Left ventricle myocardium inferior (tissue), 1 donor: ENCODE data around the gene NCKAP5. TPM values are rescaled to one million over a fixed set of nuclear protein-coding genes. Genes with fewer than 3 reads are reported as not detected.

Experiments used
- DNase-seq: peaks from one replicate; pipeline ENCODE4 v3.0.0-alpha.2; 2020
- H3K27ac ChIP-seq: fragments of 200-600 bp; replicated peaks from 2 replicates; pipeline ENCODE4 v1.8.0; 2021
- H3K27me3 ChIP-seq: fragments of 200-600 bp; 2 replicates; pipeline ENCODE4 v1.8.0; 2021; ENCODE audit warnings: low read depth
- H3K36me3 ChIP-seq: fragments of 200-600 bp; 2 replicates; pipeline ENCODE4 v1.8.0; 2021
- H3K4me1 ChIP-seq: fragments of 200-600 bp; 2 replicates; pipeline ENCODE4 v1.8.0; 2021
- H3K4me3 ChIP-seq: fragments of 200-600 bp; 2 replicates; pipeline ENCODE4 v1.8.0; 2021; ENCODE audit warnings: mild to moderate bottlenecking, moderate library complexity
- H3K9me3 ChIP-seq: fragments of 200-600 bp; replicated peaks from 2 replicates; pipeline ENCODE4 v1.8.0; 2021
- CTCF ChIP-seq: fragments of 200-600 bp; IDR thresholded peaks from 2 replicates; pipeline ENCODE4 v1.8.0; 2021; ENCODE audit warnings: antibody characterized with exemption, mild to moderate bottlenecking, borderline replicate concordance
- intact Hi-C: fragments of 100-400 bp; cut with micrococcal nuclease; formaldehyde crosslinking; loops from one replicate; pipeline ENCODE4 v1.11.0; 2022
- total RNA-seq: library from RNA; stranded (reverse); fragmentation: NEBNext Ultra II Directional; extraction: Animal tissue kit (Norgen Biotek cat#: 25700); gene quantifications from one replicate; pipeline ENCODE4 v1.2.1, GENCODE V29; 2021
- donor health status: DM: no; HTN: yes; CAD: no; lungs with severe emphysema.

NCKAP5 gene
- total RNA-seq, 1 donor from 2014 or later = 6.0 TPM

- H3K36me3 ChIP-seq = no peaks in the 10 kb centered on the region
- intact Hi-C loops = no loop called here
- no peak overlapping the region for H3K27ac ChIP-seq
- peaks cover 33% of the 10 kb centered on the region for H3K9me3 ChIP-seq
- no peak overlapping the region for H3K4me3 ChIP-seq
- H3K4me1 ChIP-seq = no peaks in the 10 kb centered on the region
- TF ChIP-seq CTCF = no peak
- no peak for DNase-seq
- H3K27me3 ChIP-seq = no peaks in the 10 kb centered on the region
Measured at GRCh38 chr2:133040170-133040569, 528.1 kb downstream of the NCKAP5 start.

GRCh38 chr2:133039531-133039930 lies 528.7 kb downstream of the NCKAP5 start:
- H3K4me3 ChIP-seq = no peak overlapping the region
- H3K4me1 ChIP-seq = no peaks in the 10 kb centered on the region
- H3K9me3 ChIP-seq = peaks cover 39% of the 10 kb centered on the region
- TF ChIP-seq CTCF = no peak
- no peak for DNase-seq
- H3K27ac ChIP-seq = no peak overlapping the region
- H3K36me3 ChIP-seq = no peaks in the 10 kb centered on the region
- intact Hi-C loops = no loop called here
- no peaks in the 10 kb centered on the region for H3K27me3 ChIP-seq

GRCh38 chr2:133026536-133027177 lies 541.6 kb downstream of the NCKAP5 start:
- H3K36me3 ChIP-seq = no peaks in the 10 kb centered on the region
- H3K4me1 ChIP-seq = no peaks in the 10 kb centered on the region
- no peak overlapping the region for H3K4me3 ChIP-seq
- H3K9me3 ChIP-seq = no peaks in the 10 kb centered on the region
- H3K27ac ChIP-seq = no peak overlapping the region
- TF ChIP-seq CTCF = no peak
- DNase-seq = no peak
- H3K27me3 ChIP-seq = no peaks in the 10 kb centered on the region
- intact Hi-C loops = no loop called here

GRCh38 chr2:133025004-133025403 lies 543.3 kb downstream of the NCKAP5 start:
- no peak for DNase-seq
- no peak overlapping the region for H3K4me3 ChIP-seq
- intact Hi-C loops = no loop called here
- no peaks in the 10 kb centered on the region for H3K27me3 ChIP-seq
- TF ChIP-seq CTCF = no peak
- H3K4me1 ChIP-seq = no peaks in the 10 kb centered on the region
- no peak overlapping the region for H3K27ac ChIP-seq
- no peaks in the 10 kb centered on the region for H3K36me3 ChIP-seq
- H3K9me3 ChIP-seq = no peaks in the 10 kb centered on the region

- intact Hi-C loops = no loop called here
- no peaks in the 10 kb centered on the region for H3K36me3 ChIP-seq
- no peak for TF ChIP-seq CTCF
Measured at GRCh38 chr2:133012847-133013734, 555.2 kb downstream of the NCKAP5 start.

More at GRCh38 chr2:133012847-133013734, 555.2 kb downstream of the NCKAP5 start:
- no peaks in the 10 kb centered on the region for H3K27me3 ChIP-seq
- H3K27ac ChIP-seq = no peak overlapping the region
- DNase-seq = no peak
- H3K4me3 ChIP-seq = no peak overlapping the region
- H3K9me3 ChIP-seq = no peaks in the 10 kb centered on the region
- H3K4me1 ChIP-seq = no peaks in the 10 kb centered on the region
